Raji (cell line): ENCODE results near the gene FRMD4A.

ENCODE experiments used
- POLR2A ChIP-seq: IDR thresholded peaks from 2 replicates; pipeline ENCODE4 v1.6.1; 2011; ENCODE audit warnings: low read depth, low read length, control low read depth; ENCODE audit not compliant: insufficient read depth

The FRMD4A gene

DNA sequence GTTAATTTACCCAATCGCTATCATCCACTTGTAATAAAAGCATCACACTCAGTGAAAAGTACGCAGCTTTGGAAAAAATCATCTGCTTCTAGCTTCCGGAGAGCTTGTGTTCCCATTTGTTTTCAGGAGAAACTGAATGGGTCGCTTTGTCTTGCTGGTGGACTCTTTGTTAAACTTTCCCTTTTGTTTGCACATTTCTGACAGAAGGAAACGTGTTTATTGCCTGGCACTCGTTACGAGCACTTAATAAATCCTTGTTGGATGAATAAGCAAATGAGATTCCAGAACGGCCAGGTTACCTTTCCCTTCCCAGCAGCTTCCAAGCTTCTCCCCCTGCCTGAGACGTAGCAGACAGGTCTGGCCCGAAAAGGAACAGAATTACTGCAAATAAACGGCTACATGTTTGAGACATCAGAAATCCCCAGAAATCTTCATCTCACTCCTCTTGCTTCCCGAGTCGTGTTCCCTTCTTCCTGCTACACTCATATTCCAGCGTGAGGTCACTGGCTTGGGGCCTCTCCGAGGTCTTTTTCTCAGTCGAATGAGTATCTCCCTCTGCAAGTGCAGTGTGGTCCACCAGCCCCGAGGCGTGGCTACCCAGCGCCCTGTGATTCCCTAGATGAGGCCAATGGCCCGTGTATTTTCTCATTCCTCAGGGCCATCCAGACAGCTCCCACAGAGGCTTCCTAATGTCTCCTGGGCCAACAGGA lies 167.2 kb downstream of the FRMD4A start:
- TF ChIP-seq POLR2A = no peak

GRCh38 chr10:14162629-14163344 lies 167.9 kb downstream of the FRMD4A start:
- no peak for TF ChIP-seq POLR2A

DNA sequence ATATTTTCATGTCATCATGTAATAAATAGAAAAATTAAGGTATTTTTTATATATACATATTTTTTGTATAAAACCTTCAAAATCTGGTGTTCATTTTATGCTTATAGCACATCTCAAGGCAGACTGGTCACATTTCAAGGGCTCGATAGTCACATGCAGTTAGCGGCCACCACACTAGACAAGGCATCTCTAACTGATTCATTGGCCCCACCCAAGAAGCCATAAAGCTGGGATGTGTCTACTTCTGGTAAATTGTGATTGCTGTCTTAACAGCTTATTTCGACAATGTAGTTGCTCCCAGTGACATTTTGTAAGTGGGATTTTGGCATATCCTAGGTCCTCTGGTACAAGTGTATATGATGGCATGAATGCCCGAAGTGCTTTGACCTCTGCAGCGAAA lies 168.7 kb downstream of the FRMD4A start:
- TF ChIP-seq POLR2A = no peak

GRCh38 chr10:14160299-14160698 lies 170.4 kb downstream of the FRMD4A start:
- no peak for TF ChIP-seq POLR2A

DNA sequence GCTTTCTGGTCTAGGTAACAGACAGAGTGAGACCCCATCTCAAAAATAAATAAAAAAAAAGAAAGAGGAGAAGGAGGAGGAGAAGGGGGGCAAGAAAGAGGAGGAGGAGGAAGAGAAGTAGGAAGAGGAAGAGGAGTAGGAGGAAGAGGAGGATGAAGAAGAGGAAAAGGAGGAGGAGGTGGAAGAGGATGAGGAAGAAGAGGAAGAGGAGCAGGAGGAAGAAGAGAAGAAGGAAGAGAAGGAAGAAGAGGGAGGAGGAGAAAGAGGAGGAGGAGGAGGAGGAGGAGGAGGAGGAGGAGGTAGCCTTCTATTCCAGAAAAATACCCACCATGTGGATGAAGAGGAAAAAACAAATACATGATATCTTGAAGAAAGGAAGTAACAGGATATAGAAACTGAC lies 172.1 kb downstream of the FRMD4A start:
- no peak for TF ChIP-seq POLR2A

DNA sequence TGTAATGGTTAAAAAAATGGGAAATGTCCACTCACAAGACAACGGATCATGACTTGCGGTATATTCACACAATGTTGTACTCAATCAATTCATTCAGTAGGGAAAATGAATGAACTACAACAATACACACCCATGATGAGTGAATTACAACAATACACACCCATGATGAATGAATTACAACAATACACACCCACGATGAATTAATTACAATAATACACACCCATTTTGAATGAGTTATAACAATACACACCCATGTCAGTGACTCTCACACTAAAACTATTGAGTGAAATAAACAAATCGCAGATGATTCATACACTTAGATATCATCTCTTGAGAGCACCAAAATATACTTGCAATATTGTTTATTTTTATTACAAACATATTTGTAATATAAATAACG lies 174.6 kb downstream of the FRMD4A start:
- no peak for TF ChIP-seq POLR2A

DNA sequence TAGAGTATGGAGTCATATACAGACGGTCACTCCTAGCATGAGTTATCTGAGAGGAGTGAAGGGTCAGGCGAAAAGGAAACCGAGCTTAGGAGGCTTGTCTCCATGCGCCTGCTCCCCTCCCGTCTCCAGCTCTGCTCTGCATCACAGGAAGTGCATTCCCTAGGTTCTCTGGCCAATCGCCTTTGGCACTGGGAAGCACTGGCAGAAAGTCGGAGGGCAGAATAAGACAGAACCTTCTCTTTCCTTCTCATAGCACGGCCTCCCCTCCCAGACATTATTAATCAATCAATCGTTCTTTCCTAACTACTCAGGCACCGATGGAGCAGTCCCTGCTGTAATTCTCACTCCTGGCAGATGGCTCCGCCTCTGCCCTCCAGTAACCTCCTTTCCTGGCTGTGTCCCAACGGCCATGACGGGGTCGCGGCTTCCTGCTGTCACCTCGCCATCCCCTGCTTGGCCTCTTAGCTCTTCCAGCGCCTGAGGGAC lies 177.1 kb downstream of the FRMD4A start:
- no peak for TF ChIP-seq POLR2A

DNA sequence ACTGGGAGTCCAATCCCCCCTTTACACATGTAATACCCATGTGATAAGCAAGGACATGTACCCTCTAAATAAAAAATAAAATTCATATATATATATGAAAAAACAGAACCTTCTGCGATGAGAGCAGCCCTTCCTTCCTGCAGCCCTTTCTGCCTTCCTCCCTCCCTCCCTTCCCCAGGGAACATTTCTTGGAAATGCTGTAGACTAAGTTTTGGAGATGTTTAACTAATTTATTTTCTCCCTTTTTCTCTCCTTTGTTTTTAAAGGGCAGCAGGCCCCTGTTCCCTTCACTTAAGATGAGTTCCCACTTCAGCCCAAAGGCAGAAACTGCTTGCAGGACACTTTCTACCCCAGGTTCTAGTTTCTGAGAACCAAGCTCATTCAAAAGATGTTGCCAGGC lies 179.2 kb downstream of the FRMD4A start:
- TF ChIP-seq POLR2A = no peak

DNA sequence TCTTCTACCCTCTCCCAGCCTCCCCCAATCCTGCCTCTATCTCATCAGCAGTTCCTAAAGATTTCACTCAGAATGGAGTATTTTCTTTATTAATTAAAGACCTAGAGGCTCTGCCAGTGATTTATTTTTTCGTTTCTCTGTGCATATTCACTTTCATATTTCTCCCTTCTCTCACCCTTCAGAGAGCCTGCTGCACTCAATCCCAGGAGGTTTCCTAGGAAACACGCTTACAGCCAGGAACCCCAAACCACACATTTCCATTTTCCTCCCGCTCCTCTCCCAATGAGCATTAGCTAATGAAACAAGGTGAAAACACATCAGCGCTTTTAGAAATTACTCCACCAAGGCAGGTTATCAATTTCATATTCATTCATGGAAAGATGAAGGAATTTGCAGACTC lies 180.2 kb downstream of the FRMD4A start:
- no peak for TF ChIP-seq POLR2A

DNA sequence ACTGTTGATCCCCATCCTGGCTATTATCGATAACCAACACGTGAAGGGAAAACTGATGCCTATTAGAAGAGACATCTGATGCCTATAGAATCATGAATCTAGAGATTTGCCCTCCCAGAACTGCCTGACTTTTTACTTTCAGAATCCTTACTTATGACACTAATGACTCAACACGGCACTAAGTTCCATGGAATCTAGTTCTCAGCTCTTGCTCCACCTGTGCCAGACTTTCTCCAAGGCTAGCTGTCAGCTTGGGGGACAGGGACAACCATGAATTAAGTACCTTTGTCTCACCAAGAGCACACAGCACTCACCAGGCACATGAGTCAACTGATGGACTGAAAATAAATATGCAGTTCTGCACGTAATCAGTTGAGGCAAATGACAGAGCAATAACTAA lies 184.2 kb downstream of the FRMD4A start:
- no peak for TF ChIP-seq POLR2A

GRCh38 chr10:14146025-14146424 lies 184.7 kb downstream of the FRMD4A start:
- TF ChIP-seq POLR2A = no peak

DNA sequence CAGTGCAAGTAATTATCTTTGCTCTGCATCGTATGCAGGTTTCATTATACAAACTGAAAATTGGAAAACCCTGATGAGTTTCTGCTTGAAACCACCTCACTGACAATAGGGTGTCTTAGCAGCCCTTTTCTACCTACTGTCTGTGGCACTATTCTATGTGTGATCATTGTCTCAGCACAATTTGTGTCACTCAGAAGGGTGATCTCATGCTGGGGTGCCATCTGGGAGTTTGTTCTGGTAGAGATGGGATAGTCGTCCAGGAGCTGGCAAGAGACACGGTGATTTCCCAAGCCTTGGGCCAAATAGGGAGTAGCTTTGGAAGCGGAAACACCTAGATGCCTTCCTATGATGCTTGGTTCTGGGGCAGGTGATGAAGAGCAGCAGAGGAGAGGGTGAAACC lies 186.3 kb downstream of the FRMD4A start:
- TF ChIP-seq POLR2A = no peak

DNA sequence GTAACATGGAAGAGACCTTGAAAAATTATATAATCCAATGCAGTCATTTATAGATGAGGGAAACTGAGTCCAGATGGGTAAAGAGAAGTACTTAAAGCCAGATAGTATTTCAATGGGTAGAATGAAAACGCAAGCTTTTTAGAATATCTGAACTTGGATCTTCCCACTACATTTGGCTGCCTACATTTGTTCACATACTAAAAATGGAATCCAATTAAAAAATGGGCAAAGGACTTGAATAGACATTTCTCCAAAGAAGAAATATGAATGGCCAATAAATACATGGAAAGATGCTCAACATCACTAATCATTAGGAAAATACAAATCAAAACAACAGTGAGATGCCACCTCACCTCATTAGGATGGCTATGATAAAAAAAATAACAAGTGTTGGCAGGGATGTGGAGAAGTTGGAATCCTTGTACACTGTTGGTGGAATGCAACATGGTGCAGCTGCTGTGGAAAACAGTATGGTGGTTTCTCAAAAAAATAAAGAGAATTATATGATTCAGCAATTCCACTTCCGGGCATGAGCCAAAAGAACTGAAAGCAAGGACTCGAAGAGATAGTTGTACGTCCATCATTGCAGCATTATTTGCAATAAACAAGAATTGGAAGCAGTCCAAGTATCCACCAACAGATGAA lies 188.0 kb downstream of the FRMD4A start:
- TF ChIP-seq POLR2A = no peak

GRCh38 chr10:14141283-14141682 lies 189.4 kb downstream of the FRMD4A start:
- no peak for TF ChIP-seq POLR2A

- no peak for TF ChIP-seq POLR2A
These were observed 193.3 kb downstream of the FRMD4A start for GRCh38 chr10:14137391-14137790.

GRCh38 chr10:14134275-14134674 lies 196.4 kb downstream of the FRMD4A start:
- no peak for TF ChIP-seq POLR2A
